HEK293 (cell line): Measurements from ENCODE around the gene VAT1L.

Source experiments
- CTCF ChIA-PET: fragments of 350-600 bp; formaldehyde crosslinking; extraction: SDS; loops from one replicate; lab custom pipeline; 2021; ENCODE audit warnings: antibody characterized with exemption; lab: Yijun Ruan, JAX
- POLR2A ChIA-PET: fragments of 300-600 bp; formaldehyde crosslinking; extraction: SDS; loops from one replicate; lab custom pipeline; 2020; ENCODE audit warnings: antibody characterized with exemption, inconsistent platforms; lab: Yijun Ruan, JAX
- H3K27ac ChIP-seq: fragments of 200-500 bp; sonication (Bioruptor generic); 2 replicates; pipeline ENCODE4 v1.5.1; 2014; ENCODE audit warnings: low read depth, low read length, control low read depth, inconsistent platforms; ENCODE audit errors: extremely low read depth
- H3K36me3 ChIP-seq, 2 experiments: fragments of 200-500 bp in 1 of 2; sonication (Bioruptor generic) in 1 of 2; 1 replicate in 1 of 2; 2 replicates in 1 of 2; pipeline ENCODE4 v1.5.1; 2014 to 2017; ENCODE audit warnings: inconsistent platforms in 2 of 2, low read length in 2 of 2; ENCODE audit not compliant: control insufficient read depth in 2 of 2, insufficient read depth in 1 of 2
- H3K4me1 ChIP-seq: fragments of 200-500 bp; sonication (Bioruptor generic); 2 replicates; pipeline ENCODE4 v1.5.1; 2014; ENCODE audit warnings: mild to moderate bottlenecking, low read length, inconsistent platforms; ENCODE audit not compliant: control insufficient read depth, insufficient read depth
- H3K4me3 ChIP-seq: 2 replicates; pipeline ENCODE4 v1.5.1; 2011; ENCODE audit warnings: low read depth, mild to moderate bottlenecking, control low read depth, low read length, moderate library complexity
- H3K9me3 ChIP-seq: fragments of 200-500 bp; sonication (Bioruptor generic); 2 replicates; pipeline ENCODE4 v1.5.1; 2014; ENCODE audit warnings: low read depth, low read length, inconsistent platforms; ENCODE audit not compliant: control insufficient read depth, insufficient read depth
- CTCF ChIP-seq: fragments of 450-650 bp; formaldehyde crosslinking; IDR thresholded peaks from 2 replicates; pipeline ENCODE4 v1.5.1; 2016; ENCODE audit warnings: missing biosample characterization, missing genetic modification characterization
- FEZF1 ChIP-seq: fragments of 450-650 bp; formaldehyde crosslinking; IDR thresholded peaks from 2 replicates; pipeline ENCODE4 v1.5.1; 2016; ENCODE audit warnings: missing biosample characterization, missing genetic modification characterization
- KLF16 ChIP-seq: fragments of 450-650 bp; formaldehyde crosslinking; IDR thresholded peaks from 2 replicates; pipeline ENCODE4 v1.5.1; 2017; ENCODE audit warnings: missing biosample characterization, missing genetic modification characterization
- KLF17 ChIP-seq: fragments of 450-650 bp; formaldehyde crosslinking; IDR thresholded peaks from 2 replicates; pipeline ENCODE4 v1.5.1; 2016; ENCODE audit warnings: missing biosample characterization, missing genetic modification characterization
- MEIS1 ChIP-seq: sonication (generic); formaldehyde crosslinking; IDR thresholded peaks from 2 replicates; pipeline ENCODE4 v1.8.1; 2022; ENCODE audit warnings: missing genetic modification reagents, mild to moderate bottlenecking, borderline replicate concordance
- PATZ1 ChIP-seq: fragments of 450-650 bp; formaldehyde crosslinking; IDR thresholded peaks from 2 replicates; pipeline ENCODE4 v1.5.1; 2016; ENCODE audit warnings: missing biosample characterization, missing genetic modification characterization
- PRDM6 ChIP-seq: fragments of 450-650 bp; formaldehyde crosslinking; IDR thresholded peaks from 2 replicates; pipeline ENCODE4 v1.5.1; 2017; ENCODE audit warnings: missing biosample characterization, missing genetic modification characterization
- TRIM28 ChIP-seq: IDR thresholded peaks from 2 replicates; pipeline ENCODE4 v1.6.1; 2011; ENCODE audit warnings: low read length, control low read depth, borderline replicate concordance
- ZBTB17 ChIP-seq: fragments of 450-650 bp; formaldehyde crosslinking; IDR thresholded peaks from 2 replicates; pipeline ENCODE4 v1.5.1; 2016; ENCODE audit warnings: missing biosample characterization, missing genetic modification characterization
- ZBTB44 ChIP-seq: fragments of 450-650 bp; IDR thresholded peaks from 2 replicates; pipeline ENCODE4 v1.5.1; 2018; ENCODE audit warnings: missing biosample characterization, mild to moderate bottlenecking, missing genetic modification characterization
- ZBTB48 ChIP-seq: fragments of 450-650 bp; formaldehyde crosslinking; IDR thresholded peaks from 2 replicates; pipeline ENCODE4 v1.5.1; 2016; ENCODE audit warnings: missing biosample characterization, missing genetic modification characterization
- ZNF112 ChIP-seq: fragments of 450-650 bp; formaldehyde crosslinking; IDR thresholded peaks from 2 replicates; pipeline ENCODE4 v1.5.0; 2017; ENCODE audit warnings: missing biosample characterization, missing genetic modification characterization
- ZNF248 ChIP-seq: fragments of 450-650 bp; formaldehyde crosslinking; IDR thresholded peaks from 2 replicates; pipeline ENCODE4 v1.5.1; 2017; ENCODE audit warnings: missing biosample characterization, missing genetic modification characterization
- ZNF341 ChIP-seq: fragments of 450-650 bp; formaldehyde crosslinking; IDR thresholded peaks from 2 replicates; pipeline ENCODE4; 2016; ENCODE audit warnings: low read depth, missing biosample characterization, missing genetic modification characterization
- ZNF449 ChIP-seq: fragments of 450-650 bp; formaldehyde crosslinking; IDR thresholded peaks from 2 replicates; pipeline ENCODE4 v1.5.1; 2017; ENCODE audit warnings: missing biosample characterization, mild to moderate bottlenecking, missing genetic modification characterization, moderate library complexity
- ZNF544 ChIP-seq: fragments of 450-650 bp; formaldehyde crosslinking; IDR thresholded peaks from 2 replicates; pipeline ENCODE4 v1.5.0; 2017; ENCODE audit warnings: missing biosample characterization, missing genetic modification characterization
- ZNF561 ChIP-seq: fragments of 450-650 bp; IDR thresholded peaks from 2 replicates; pipeline ENCODE4 v1.5.1; 2018; ENCODE audit warnings: missing biosample characterization, missing genetic modification characterization, borderline replicate concordance
- ZNF580 ChIP-seq: fragments of 450-650 bp; formaldehyde crosslinking; IDR thresholded peaks from 2 replicates; pipeline ENCODE4 v1.5.1; 2016; ENCODE audit warnings: missing biosample characterization, missing genetic modification characterization
- ZNF624 ChIP-seq: fragments of 450-650 bp; formaldehyde crosslinking; IDR thresholded peaks from 2 replicates; pipeline ENCODE4 v1.5.1; 2017; ENCODE audit warnings: missing biosample characterization, missing genetic modification characterization
- ZNF654 ChIP-seq: fragments of 450-650 bp; formaldehyde crosslinking; IDR thresholded peaks from 2 replicates; pipeline ENCODE4 v1.5.1; 2016; ENCODE audit warnings: low read depth, missing biosample characterization, missing genetic modification characterization
- ZNF660 ChIP-seq: fragments of 450-650 bp; IDR thresholded peaks from 2 replicates; pipeline ENCODE4 v1.5.1; 2018; ENCODE audit warnings: missing biosample characterization, mild to moderate bottlenecking, missing genetic modification characterization
- ZNF776 ChIP-seq: fragments of 450-650 bp; formaldehyde crosslinking; IDR thresholded peaks from 2 replicates; pipeline ENCODE4 v1.5.0; 2017; ENCODE audit warnings: missing biosample characterization, missing genetic modification characterization, borderline replicate concordance
- ZNF843 ChIP-seq: fragments of 450-650 bp; formaldehyde crosslinking; IDR thresholded peaks from 2 replicates; pipeline ENCODE4 v1.5.1; 2016; ENCODE audit warnings: missing biosample characterization, missing genetic modification characterization
- ZXDB ChIP-seq: fragments of 450-650 bp; formaldehyde crosslinking; IDR thresholded peaks from 2 replicates; pipeline ENCODE4 v1.5.1; 2016; ENCODE audit warnings: missing biosample characterization, missing genetic modification characterization

VAT1L gene

GRCh38 chr16:77895962-77896361 lies 107.6 kb downstream of the VAT1L start:
- ChIA-PET CTCF (no interaction called here), POLR2A (no interaction called here)

GRCh38 chr16:77896415-77897128 lies 108.2 kb downstream of the VAT1L start:
- H3K36me3 ChIP-seq: no peaks in the 10 kb centered on the region
- ChIA-PET POLR2A (no interaction called here), CTCF (no interaction called here)
- H3K4me3 ChIP-seq: no peak overlapping the region
- no peaks in the 10 kb centered on the region for H3K9me3 ChIP-seq
- 0 out of 2 replicates have a peak overlapping the region, but pooled peaks have one; percentile 14 for H3K27ac ChIP-seq
- peaks cover 9% of the 10 kb centered on the region for H3K4me1 ChIP-seq
- TF ChIP-seq ZNF624 (tag by site-specific recombination): peak; percentile 52; the same call in 1 of the 2 replicates
- TF ChIP-seq MEIS1: peak; percentile 98
- TF ChIP-seq CTCF: no peak
- TF ChIP-seq ZNF248: 0 out of 2 replicates have a peak, but pooled peaks have one; percentile 55
- peak; percentile 48; the same call in 1 of the 2 replicates for TF ChIP-seq KLF16
- peak; percentile 73 for TF ChIP-seq FEZF1
- TF ChIP-seq TRIM28: peak; percentile 50; the same call in 1 of the 2 replicates
- TF ChIP-seq ZNF843 (tag by site-specific recombination): peak; percentile 59; the same call in 1 of the 2 replicates
- peak; percentile 91 for TF ChIP-seq ZNF660 (tag by site-specific recombination)
- 0 out of 2 replicates have a peak, but pooled peaks have one; percentile 57 for TF ChIP-seq KLF17 (tag by site-specific recombination)
- peak; percentile 92; the same call in 1 of the 2 replicates for TF ChIP-seq ZNF776
- TF ChIP-seq ZBTB17 (tag by site-specific recombination): peak; percentile 32; the same call in 1 of the 2 replicates
- peak; percentile 95 for TF ChIP-seq ZNF544 (tag by site-specific recombination)
- no peak for TF ChIP-seq ZXDB
- TF ChIP-seq PRDM6 (tag by site-specific recombination): peak; percentile 53
- peak; percentile 76 for TF ChIP-seq ZBTB48
- peak; percentile 65; the same call in 1 of the 2 replicates for TF ChIP-seq ZNF580 (tag by site-specific recombination)
- no peak for TF ChIP-seq ZNF654 (tag by site-specific recombination)
- TF ChIP-seq PATZ1: peak; percentile 39; the same call in 1 of the 2 replicates
- no peak for TF ChIP-seq ZNF449
- TF ChIP-seq ZNF561 (tag by site-specific recombination): peak; percentile 93
- peak; percentile 98 for TF ChIP-seq ZBTB44 (tag by site-specific recombination)
- TF ChIP-seq ZNF112 (tag by site-specific recombination): peak; percentile 75; the same call in 1 of the 2 replicates

More at GRCh38 chr16:77895962-77896361, 107.6 kb downstream of the VAT1L start:
- H3K27ac ChIP-seq: 0 out of 2 replicates have a peak overlapping the region, but pooled peaks have one; percentile 14
- no peaks in the 10 kb centered on the region for H3K9me3 ChIP-seq
- H3K4me3 ChIP-seq: no peak overlapping the region
- H3K36me3 ChIP-seq: no peaks in the 10 kb centered on the region
- peaks cover 9% of the 10 kb centered on the region for H3K4me1 ChIP-seq
- TF ChIP-seq ZNF112 (tag by site-specific recombination) (no peak), ZNF341 (peak; percentile 56)
